KBM-7 (cell line): ENCODE data around the gene GPX2.
"Not testable (repeated sequence)": the region's sequence is repeated elsewhere in the genome, so short reads cannot be mapped to it uniquely, and the experiment has no call there.

ENCODE experiments used
- DNase-seq: peaks from one replicate; pipeline ENCODE4 v3.0.0-alpha.2; 2015
- in situ Hi-C: fragments of 300-500 bp; cut with MboI; formaldehyde crosslinking; loops from 2 replicates; pipeline ENCODE4 v1.14.3; 2020; ENCODE audit warnings: low sequenced_read_pairs, low pct_unique_long_range_greater_than_20kb, mixed read lengths

Gene GPX2

DNA sequence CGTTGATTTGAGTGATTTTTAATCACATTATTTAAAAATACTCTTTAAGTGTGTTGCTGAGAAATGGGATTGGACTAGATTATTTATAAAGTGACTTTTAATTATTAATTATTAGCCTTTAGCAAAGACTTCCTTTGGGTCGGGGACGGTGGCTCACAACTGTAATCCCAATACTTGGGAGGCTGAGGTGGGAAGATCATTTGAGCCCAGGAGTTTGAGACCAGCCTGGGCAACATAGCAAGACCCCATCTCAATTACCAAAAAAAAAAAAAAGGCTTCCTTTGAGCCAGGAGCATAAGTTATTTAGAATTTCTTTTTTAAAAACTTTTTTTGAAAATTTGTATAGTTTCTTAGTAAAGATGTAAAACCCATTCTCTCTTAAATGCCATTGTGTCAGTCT lies 19.5 kb downstream of the GPX2 start:
- in situ Hi-C loops, result no loop called here

DNA sequence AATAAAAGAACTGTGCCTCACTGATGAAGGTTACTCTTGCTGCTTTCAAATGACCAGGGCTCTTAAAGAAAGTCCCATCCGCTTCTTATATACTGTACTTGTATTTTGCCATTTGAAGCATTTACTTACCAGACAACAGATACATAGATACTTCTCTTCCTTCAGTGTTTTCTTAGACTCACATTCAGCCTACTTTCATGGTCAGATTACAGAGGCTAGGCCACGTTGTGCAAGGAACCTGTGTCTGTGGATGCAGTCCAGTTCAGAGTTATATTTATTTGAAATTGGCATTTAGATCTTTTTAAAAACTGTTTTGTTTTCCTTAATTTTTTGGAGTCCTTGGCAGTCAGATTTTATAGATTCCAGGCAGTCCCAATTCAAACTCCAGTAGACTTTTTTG lies 22.1 kb downstream of the GPX2 start:
- in situ Hi-C loops, result no loop called here
- no peak for DNase-seq

More for the DNA sequence above, 19.5 kb downstream of the GPX2 start:
- DNase-seq, result no peak

DNA sequence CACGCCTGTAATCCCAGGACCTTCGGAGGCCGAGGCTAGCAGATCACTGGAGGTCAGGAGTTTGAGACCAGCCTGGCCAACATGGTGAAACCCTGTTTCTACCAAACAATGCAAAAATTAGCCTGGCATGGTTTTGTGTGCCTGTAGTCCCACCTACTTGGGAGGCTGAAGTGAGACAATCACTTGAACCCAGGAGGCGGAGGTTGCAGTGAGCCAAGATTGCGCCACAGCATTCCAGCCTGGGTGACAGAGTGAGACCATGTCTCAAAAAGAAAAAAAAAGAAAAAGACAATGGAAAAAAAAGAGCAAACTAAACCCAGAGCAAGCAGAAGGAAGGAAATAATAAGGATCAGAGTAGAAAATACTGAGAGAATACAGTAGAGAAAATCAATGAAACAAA lies 22.9 kb downstream of the GPX2 start:
- no peak for DNase-seq
- in situ Hi-C loops, result no loop called here

DNA sequence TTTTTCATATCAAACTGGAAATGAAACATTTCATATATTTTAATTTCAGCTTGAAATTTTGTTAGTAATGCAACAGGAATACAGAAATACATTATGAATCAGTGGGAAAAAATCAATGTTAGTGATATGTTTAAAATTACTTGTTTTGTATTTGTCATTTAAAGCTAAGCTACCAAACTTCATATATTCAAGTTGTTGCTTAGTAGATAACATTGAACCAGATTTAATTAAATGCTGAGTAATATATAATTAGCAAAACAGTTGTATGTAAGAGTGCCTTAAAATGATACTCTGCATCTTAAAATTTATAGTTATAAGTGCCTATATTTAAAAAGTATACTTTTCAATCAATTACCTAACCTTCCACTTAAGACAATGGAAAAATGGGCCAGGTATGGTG lies 23.3 kb downstream of the GPX2 start:
- DNase-seq, result no peak
- in situ Hi-C loops, result no loop called here

DNA sequence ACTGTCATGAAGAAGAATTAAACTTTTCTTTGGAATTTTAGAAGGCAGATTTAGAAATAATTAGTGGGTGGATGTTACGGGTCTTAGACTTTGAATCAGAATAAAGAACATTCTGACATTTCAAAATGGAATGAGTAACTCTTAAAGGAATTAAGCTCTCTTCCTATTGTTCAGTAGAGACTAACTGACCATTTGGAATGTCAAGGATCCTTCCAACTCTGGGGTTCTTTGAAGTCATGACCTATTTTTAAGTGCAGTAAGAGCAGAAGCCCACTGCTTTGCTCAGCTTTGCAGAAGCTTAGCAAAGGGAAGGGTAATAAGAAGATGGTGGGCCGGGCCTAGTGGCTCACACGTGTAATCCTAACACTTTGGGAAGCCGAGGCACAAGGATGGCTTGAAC lies 24.3 kb downstream of the GPX2 start:
- in situ Hi-C loops, result no loop called here
- DNase-seq, result no peak

DNA sequence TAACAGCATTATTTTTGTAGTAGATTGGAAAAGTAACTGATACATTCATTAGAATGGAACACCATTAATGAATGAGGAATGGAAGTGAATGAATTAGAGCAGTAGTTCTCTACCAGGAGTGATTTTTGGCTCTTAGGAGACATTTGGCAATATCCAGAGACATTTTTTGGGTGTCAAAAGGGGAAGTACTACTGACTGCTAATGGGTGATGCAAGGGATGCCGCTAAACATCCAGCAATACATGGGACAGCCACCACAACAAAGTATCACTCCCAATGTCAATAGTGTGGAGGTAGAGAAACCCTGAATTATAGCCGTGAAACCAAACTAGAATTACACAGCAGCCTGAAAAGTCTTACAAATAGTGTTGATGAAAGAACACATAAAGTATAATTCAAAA lies 26.7 kb downstream of the GPX2 start:
- peak; percentile 53 for DNase-seq
- in situ Hi-C loops, result no loop called here

DNA sequence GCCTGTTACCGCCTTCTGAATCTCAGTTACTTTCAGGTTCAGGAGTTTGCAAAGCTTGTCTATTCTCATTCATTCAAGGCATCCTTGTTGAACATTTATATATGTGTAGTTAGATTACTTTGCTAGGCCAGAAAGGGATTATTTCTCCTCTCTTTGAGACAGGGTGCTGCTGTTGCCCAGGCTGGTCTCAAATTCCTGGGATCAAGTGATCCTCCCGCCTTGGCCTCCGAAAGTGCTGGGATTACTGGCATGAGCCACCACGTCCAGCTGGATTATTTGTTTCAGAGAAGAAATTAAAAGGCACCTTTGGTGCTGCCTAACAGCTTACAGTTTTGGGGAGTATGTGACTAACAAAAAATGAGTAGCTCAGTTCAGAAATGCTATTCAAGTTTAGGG lies 27.5 kb downstream of the GPX2 start:
- no peak for DNase-seq
- in situ Hi-C loops, result no loop called here

DNA sequence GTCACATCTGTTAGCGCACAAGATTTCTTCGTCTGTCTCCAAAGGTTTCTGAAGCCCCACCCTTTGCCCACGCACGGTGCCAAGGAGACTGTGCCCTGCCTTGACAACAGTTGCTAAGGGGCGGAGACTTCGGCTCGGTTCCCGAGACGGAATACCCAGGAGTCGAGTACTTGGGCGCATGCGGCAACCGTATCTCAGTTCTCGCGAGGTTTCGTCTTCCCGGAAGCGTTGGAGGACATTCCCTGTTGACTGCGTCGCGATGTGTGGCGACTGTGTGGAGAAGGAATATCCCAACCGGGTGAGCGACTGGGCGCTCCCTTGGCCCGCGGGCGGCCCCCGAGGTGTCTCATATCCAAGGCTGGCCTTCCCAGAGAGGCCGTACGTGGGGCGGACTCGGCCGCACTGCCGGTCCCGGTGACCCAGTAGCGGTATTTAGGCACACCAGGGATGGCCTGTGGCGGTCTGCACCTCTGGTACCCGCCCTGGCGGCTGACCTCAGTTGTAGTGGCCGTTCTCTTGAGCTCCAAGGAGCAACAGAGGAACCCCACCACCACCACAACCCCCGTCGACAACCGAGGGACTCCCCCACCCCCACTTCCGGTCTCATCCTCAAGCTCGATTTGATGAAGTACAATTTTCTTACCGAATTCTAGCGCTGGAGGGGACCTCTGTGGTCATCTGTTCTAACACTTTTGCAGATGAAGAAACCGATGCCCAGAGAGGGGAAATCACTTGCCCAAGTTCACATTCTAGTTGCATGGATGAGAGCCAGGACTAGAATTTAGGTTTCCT lies 28.1 kb downstream of the GPX2 start, which contains the start of gene CHURC1:
Gene CHURC1, plus strand, starts transcription at position 219 of the 792 bp plus-strand sequence. Its CDS starts 41 bp downstream, at position 260.
- peak; percentile 95 for DNase-seq
- in situ Hi-C loops, result no loop called here

DNA sequence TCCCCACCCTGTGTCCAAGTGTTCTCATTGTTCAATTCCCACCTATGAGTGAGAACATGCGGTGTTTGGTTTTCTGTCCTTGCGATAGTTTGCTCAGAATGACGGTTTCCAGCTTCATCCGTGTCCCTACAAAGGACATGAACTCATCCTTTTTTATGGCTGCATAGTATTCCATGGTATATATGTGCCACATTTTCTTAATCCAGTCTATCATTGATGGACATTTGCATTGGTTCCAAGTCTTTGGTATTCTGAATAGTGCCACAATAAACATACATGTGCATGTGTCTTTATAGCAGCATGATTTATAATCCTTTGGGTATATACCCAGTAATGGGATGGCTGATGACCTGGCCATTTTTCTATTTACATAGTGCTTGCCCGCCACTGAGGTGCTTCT lies 29.1 kb downstream of the GPX2 start:
- in situ Hi-C loops, DNase-seq: not testable (repeated sequence)

DNA sequence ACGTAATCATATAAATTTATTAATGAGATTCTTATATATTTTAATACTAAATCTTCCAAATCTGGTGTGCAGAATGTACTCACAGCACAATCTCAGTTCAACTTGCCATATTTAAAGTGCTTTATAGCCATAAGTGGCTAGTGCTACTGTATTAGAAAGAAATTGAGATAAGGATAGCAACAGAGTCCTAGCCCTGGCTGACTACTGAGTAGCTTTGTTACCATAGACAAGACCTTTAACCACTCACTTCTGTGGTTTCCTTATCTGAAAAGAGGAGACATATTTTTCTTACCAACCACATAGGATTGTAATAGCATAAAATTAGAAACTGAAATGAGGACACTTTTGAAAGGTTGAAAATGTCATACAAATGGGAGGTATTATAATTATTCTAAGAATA lies 30.3 kb downstream of the GPX2 start:
- in situ Hi-C loops, result no loop called here
- DNase-seq, result peak; percentile 19

DNA sequence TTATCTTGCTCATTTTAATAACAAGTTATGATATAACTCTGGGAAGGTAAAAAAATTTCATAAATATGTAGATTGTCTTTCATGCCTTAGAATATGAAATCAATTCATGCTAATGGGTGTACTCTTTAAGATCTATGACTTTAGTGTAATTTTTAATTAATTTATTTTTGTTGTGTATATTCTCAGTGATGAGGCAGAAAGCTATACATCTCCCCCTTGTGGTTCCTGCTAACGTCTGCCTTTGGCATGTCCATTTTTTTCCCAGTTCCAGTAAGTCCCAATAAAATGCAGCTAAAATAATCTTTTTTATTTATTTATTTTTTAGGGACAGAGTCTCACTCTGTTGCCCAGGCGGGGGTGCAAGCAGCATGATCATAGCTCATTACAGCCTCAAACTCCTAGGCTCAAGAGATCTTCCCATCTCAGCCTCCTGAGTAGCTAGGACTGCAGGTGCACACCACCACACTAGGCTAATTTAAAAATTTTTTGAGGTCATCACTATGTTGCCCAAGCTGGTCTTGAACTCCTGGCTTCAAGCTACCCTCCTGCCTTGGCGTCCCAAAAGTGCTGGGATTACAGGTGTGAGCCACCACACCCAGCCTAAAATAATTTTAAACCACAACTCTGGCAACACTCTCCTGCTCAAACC lies 31.6 kb downstream of the GPX2 start:
- in situ Hi-C loops, result no loop called here
- DNase-seq, result peak; percentile 34

DNA sequence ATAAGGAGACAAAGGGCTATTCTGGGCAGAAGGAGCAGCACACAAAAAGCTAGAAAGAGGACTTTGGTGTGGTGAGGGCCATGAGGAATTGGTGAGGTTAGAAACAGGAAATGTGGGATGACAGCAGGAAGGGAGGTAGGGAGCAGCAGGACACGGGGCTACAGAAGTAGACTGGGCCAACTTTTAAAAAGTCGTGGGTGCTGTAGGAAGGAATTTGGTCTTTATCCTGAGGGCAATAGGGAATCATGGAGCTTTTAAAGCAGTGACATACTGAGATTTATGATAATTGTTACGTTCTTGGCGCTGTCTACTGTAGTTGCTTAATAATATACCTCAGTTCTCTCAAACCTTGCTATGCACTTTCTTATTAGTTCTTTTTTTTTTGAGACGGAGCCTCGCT lies 36.5 kb downstream of the GPX2 start:
- peak; percentile 9 for DNase-seq
- in situ Hi-C loops, result no loop called here

DNA sequence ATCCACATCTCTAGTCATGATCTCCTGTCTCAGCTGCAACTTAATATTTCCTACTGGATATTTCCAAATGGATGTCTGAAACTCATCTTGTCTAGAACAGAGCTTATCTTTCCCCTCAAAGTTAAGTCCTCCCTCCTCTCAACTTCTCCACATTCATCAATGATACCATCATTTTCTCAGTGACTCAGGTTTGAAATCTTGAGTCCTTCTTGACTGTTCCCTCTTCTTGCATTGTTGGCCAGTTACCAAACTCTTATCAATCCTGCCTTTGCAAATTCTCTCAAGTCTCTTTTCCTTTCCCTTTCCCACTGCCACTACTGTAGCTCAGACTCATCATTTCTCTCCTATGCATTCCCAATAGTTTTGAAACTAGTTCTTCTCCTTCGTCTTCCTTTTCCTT lies 42.6 kb downstream of the GPX2 start:
- in situ Hi-C loops, result no loop called here
- DNase-seq, result no peak

DNA sequence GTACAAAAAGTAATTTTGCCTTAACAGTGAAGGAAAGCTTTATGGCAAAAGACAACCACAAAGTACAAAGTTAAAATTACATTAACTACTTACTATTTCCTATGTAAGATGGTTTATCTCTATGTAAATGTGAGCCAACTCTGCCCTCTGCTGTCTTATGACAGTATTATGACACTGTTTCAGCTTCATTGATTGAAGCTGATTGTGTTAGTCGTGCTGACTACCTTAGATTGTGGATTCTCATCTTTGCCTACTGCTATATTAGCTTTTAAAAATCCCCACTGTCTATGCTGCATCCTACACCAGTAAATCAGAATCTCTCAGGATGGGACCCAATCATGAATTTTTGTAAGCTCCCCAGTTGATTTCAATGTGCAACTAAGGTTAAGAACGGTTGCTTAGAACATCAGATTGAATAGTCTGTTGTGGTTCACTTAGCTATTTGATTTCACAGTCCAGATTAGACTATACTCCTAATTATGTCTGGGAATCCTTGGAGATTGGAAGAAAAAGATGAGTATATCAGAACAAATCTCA lies 50.6 kb downstream of the GPX2 start:
- in situ Hi-C loops, result no loop called here
- DNase-seq, result peak; percentile 67

DNA sequence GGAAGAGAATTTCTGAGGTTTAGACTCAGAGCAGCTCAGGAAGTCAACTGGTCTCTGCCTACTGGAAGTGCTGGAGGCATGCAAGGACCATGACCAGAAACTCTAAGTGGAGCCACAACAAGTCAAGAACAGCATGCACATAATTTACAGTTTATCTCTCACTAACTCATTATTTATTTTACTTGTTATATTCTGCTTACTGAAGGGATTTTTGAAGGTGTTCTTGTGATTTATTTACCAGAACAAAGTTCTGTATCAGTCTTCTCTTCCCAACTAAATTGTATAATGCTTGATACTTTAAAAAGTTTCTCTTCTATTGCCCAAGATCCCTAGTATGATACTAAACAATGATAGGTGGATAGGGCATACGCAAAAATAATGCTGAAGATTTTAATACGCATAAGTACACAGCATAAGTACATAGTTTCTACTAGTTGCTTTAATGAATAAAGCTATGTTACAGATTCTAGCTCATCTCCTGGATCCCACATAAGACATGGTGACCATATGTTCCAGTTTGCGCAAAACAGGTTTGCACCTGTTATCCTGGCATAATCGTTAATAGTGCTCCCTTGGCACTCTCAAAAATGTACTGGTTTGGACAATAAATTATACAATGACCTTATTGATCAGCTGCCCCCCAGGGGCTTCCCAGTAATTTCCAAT lies 51.2 kb downstream of the GPX2 start:
- in situ Hi-C loops, result no loop called here
- no peak for DNase-seq

DNA sequence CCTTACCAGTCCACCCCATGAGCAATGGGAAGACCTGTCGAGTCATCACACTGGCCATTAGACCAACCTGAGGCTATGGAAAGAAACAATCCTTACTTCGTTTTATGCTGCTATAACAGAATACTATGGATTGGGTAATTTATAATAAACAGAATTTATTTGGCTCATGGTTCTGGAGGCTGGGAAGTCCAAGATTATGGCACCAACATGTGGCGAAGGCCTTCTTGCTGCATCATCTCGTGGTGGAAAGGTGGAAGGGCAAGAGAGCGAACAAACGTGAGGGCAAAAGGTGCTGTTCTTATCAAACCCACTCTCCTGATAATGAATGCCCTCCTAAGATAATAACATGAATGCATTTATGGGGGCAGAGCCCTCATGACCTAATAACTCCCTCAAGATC lies 53.2 kb downstream of the GPX2 start:
- no peak for DNase-seq
- in situ Hi-C loops, result no loop called here
